ENCODE results near the gene SSMEM1.

- TF ChIP-seq CTCF (conservative IDR thresholded peaks at IDR 0.05; ENCODE audit: low read length) (no peak), EZH2phosphoT487 (IDR thresholded peaks at IDR 0.05; ENCODE audit: borderline replicate concordance, low read depth, low read length) (no peak)
Measured at GRCh38 chr7:130182990-130183389, 24.7 kb upstream of the SSMEM1 start.
